T-helper 9 cell (primary cell): ENCODE results near the gene TANC1.

ENCODE experiments used
- DNase-seq: peaks from one replicate; pipeline ENCODE4 v3.0.0-alpha.2; 2020

The TANC1 gene

GRCh38 chr2:159146996-159147666 lies 178.7 kb downstream of the TANC1 start:
- DNase-seq: no peak

- no peak for DNase-seq
Observed at GRCh38 chr2:159147690-159148089, 179.2 kb downstream of the TANC1 start.

GRCh38 chr2:159148901-159149300 lies 180.5 kb downstream of the TANC1 start:
- DNase-seq: no peak

GRCh38 chr2:159149747-159150146 lies 181.3 kb downstream of the TANC1 start:
- no peak for DNase-seq

GRCh38 chr2:159150280-159150746 lies 181.9 kb downstream of the TANC1 start:
- DNase-seq: no peak

GRCh38 chr2:159151198-159152127 lies 183.0 kb downstream of the TANC1 start:
- no peak for DNase-seq

GRCh38 chr2:159152128-159152778 lies 183.8 kb downstream of the TANC1 start:
- no peak for DNase-seq

GRCh38 chr2:159153063-159153462 lies 184.6 kb downstream of the TANC1 start:
- DNase-seq: no peak

DNA sequence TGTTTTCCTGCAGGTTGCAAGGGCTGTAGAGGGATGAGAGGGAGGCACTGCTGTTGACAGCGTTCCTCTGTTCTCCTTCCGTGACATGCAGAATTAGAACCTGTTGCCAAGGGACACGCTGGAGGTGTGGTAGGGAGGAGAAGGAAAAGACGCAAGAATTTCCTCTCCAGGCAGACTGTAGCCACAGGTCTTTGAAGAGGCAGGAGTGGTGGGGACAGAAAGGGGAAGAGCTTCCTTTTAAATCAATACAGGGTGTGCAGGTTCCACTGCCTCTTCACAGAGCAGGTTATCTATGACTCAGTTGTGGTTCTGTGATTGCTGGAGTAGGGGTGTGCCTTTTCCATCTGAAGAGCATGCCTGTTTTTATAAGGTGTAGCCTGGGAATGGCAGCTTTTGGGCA lies 185.0 kb downstream of the TANC1 start:
- DNase-seq: no peak

DNA sequence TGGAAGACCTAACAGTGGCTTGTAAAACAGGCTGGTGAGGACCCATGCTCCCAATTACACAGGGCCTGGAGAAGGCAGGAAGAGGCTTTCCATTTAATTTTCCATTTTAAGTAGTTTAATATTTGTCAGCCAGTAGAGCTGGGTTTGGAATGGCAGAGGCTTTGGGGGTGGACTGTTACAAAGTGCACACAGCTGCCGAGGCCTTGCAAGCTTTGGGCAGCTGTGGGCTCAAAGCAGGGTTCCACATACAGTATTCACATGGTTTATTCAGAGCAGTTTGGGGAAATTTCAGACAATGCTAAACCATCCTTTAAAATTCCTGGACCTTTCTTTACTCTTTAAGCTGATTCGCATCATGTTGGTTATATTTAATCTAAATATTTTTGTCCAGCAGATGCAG lies 185.5 kb downstream of the TANC1 start:
- no peak for DNase-seq

GRCh38 chr2:159154366-159154765 lies 185.9 kb downstream of the TANC1 start:
- DNase-seq: no peak

GRCh38 chr2:159155320-159155719 lies 186.9 kb downstream of the TANC1 start:
- DNase-seq: no peak

DNA sequence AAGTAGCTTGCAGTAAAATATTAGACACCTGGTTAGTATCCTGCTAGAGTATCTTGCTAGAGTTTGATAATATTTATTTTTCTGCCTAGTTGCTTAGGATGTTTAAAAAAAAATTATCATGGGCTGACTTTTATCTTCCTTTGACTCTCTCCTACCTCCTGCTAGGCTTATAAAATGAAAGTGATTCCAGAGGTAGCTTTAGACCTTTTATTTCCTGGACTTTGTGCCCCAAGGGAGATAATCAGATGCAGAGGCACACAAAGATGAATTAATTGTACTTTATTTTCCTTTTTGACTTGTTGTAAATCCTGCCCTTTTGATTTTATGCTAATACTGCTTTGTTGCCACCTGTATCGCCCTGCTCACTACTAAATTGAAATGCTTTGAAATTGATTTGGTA lies 187.4 kb downstream of the TANC1 start:
- no peak for DNase-seq

GRCh38 chr2:159156834-159157233 lies 188.4 kb downstream of the TANC1 start:
- no peak for DNase-seq

- no peak for DNase-seq
Observed at GRCh38 chr2:159157361-159158209, 189.1 kb downstream of the TANC1 start.

DNA sequence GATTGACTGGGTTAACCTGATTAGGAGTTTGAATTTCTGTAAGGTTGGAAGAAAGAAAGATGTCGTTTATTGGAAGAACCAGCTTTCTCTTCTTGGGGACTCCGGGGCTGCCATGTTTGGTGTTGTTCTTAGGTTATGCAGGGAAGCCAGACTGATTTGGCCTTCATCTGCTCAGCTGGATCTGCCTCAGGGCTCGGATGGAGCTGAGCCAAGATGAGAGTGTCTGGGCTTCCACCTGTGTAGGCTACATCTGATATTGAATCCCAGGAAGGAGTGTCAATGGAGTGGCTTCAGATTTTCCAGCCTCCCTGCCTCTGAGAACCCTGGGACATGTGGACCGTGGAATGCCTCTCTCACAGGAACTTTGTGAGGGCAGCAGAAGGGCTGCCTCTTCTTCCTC lies 192.0 kb downstream of the TANC1 start:
- DNase-seq: no peak

GRCh38 chr2:159160954-159161353 lies 192.5 kb downstream of the TANC1 start:
- no peak for DNase-seq

- no peak for DNase-seq
Observed at GRCh38 chr2:159163930-159164329, 195.5 kb downstream of the TANC1 start.

DNA sequence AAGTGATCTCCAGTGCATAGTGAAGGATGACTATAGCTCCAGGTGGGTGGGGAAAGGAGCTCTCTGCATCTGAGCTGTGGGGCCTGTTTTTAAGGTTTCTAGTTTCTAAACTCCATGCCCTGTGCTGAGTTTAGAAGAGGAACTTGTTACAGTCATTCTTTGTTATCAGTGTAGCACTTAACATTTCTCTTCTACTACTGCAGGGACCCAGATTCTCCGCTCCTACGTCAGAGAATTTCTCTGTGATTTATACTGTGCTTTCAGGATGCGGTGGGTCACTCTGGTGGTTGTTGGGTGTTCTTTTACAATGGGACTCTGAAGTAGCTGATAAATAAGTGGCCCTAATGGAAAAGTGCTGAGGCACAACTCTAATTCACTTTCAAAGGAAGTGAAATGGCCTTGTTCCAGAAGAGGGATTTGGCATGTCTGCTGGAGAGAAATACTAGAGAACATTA lies 196.0 kb downstream of the TANC1 start:
- DNase-seq: no peak

DNA sequence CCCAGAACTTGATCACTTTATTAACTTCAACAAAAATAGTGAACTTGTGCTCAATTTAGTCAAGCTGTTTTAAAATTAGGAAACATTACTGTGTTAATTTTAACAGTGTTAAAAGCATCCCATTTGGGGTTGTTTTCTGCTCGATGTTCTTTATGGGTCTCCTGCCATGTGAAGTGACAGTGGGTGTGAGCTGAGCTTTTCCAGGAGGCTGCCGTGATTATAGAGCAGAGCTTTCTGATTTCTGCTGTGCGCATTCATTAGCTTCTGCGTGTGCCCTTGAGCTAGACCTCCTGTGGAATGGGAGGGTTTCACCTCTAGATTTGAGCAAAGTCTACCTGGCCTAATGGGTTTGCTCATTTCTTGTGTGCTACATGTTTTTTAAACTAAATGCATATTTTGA lies 196.6 kb downstream of the TANC1 start:
- no peak for DNase-seq

GRCh38 chr2:159168707-159169106 lies 200.3 kb downstream of the TANC1 start:
- DNase-seq: no peak

DNA sequence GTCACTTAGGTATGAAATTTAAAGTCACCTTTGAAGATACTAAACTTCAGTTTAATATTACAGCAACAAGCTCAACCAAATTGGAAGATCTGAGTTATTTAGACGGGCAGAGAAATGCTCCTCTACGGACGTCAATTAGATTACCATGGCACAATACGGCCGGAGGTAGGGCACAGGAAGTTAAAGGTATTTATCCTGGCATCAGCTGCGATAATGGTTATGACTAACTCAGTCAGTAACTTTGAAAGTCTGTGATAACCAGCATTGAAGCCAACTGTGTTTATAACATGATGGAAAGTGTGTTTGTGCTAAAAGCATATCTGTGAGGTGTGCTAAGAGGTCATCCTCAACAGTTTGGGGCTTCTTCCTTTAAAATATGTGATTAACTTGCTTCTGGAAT lies 200.7 kb downstream of the TANC1 start:
- DNase-seq: no peak
